ENCODE measurements around the gene PFN3.

PFN3 gene

GRCh38 chr5:177354256-177354655 is 46.2 kb downstream of the PFN3 start:
- no peak overlapping the region for H3K4me3 ChIP-seq (ENCODE audit: control insufficient read depth, low read depth, low read length)
- no peak for TF ChIP-seq CTCF (IDR thresholded peaks at IDR 0.05; ENCODE audit: control insufficient read depth, insufficient read depth, low read depth, low read length, missing control alignments)
- DNase-seq (ENCODE audit: low read depth): no peak

GRCh38 chr5:177353093-177353492 is 47.4 kb downstream of the PFN3 start:
- no peak overlapping the region for H3K4me3 ChIP-seq (ENCODE audit: control insufficient read depth, low read depth, low read length)
- TF ChIP-seq CTCF (IDR thresholded peaks at IDR 0.05; ENCODE audit: control insufficient read depth, insufficient read depth, low read depth, low read length, missing control alignments): no peak
- no peak for DNase-seq (ENCODE audit: low read depth)

DNA sequence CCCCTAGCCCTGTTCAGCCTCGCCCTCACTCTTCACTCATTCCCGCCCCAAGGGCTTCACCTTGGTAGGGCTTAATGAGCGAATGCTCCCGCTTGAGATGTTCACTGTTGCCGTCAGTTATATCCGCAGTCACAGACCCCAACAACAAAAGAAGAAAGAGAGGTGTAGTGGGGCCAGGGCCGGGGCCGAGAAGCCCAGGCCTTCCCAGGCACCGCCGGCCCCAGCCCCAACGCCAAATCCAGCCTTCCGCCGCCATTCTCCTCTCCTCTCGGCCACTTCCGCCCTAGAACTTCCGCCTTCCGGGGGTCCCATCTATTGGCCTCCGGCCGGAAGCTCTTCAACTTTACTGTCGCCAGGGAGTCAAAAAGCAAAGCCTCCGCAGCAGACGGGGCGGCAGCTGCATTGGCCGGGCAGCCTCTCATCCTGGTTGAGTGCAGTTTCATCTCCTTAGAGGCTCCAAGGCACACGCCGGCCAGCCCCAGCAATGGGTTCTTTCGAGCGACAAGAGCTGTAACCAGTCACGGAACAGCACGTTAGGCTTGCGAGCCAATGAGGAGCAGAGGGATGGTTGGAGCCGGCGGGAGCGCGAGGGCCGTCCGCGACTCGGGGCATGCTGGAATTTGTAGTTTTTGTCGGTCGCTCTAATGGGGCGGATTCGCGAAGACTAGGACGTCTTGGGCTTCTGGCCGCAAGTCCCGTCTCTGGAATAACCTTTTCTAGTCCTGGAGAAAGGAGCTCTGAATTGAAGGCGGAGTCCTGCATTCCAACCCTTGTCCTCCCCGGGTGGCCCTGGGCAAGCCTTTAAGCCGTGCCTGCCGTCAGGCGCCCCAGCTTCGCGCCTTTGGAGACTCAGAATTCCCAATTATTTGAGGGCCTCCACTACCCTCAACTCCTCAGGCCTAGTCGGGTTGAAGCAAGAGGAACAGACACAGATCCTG is 48.8 kb downstream of the PFN3 start, which contains the start of gene LMAN2:
TSS of gene LMAN2 (minus strand) at position 277 of the 938 bp plus-strand sequence. CDS start at position 256, 21 bp downstream.
- H3K4me3 ChIP-seq (ENCODE audit: control insufficient read depth, low read depth, low read length): peak within 1 kb of the TSS; percentile 84
- DNase-seq (ENCODE audit: low read depth): peak; percentile 89
- TF ChIP-seq CTCF (IDR thresholded peaks at IDR 0.05; ENCODE audit: control insufficient read depth, insufficient read depth, low read depth, low read length, missing control alignments): no peak

GRCh38 chr5:177350776-177351391 is 49.6 kb downstream of the PFN3 start:
- no peak for DNase-seq (ENCODE audit: low read depth)
- peak overlapping the region; percentile 84 for H3K4me3 ChIP-seq (ENCODE audit: control insufficient read depth, low read depth, low read length)
- no peak for TF ChIP-seq CTCF (IDR thresholded peaks at IDR 0.05; ENCODE audit: control insufficient read depth, insufficient read depth, low read depth, low read length, missing control alignments)

Data from AG09309 (cell line).